SK-N-SH (cell line): ENCODE measurements around the gene UBL7.

ENCODE experiments used
- ELF1 ChIP-seq: IDR thresholded peaks from 2 replicates; pipeline ENCODE4 v1.4.0; 2012
- EZH2phosphoT487 ChIP-seq: fragments of 200-600 bp; sonication (generic); IDR thresholded peaks from 2 replicates; pipeline ENCODE4 v1.6.1; 2017; ENCODE audit warnings: low read depth, mixed run types, mild to moderate bottlenecking, antibody characterized with exemption, moderate library complexity, borderline replicate concordance
- GATA2 ChIP-seq: sonication (generic); formaldehyde crosslinking; IDR thresholded peaks from 2 replicates; pipeline ENCODE4 v1.5.0; 2020; ENCODE audit warnings: mild to moderate bottlenecking, missing genetic modification reagents
- TAF1 ChIP-seq: IDR thresholded peaks from 2 replicates; pipeline ENCODE4 v1.6.1; 2012; ENCODE audit warnings: low read depth, mild to moderate bottlenecking, low read length, moderate library complexity, borderline replicate concordance

DNA sequence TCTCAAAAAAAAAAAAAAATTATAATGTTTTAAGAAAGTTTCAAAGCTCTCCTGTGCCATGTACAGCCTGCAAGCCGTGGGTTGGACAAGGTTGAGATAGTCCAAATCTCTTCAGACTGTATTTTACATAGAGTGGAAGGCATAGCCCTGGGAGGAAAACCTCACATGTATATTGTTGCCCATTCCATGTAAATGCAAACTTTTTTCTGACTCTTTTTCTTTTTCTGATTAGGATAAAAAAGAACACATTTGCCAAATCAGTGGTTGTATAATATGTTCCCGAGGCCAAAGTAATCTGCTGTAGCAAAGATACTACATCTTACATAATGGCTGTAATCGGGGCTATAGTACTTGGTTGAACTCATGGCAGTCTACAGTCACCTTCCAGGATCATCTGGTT is 35.7 kb upstream of the UBL7 start:
- TF ChIP-seq GATA2 (CRISPR knock-in tag): no peak
- no peak for TF ChIP-seq EZH2phosphoT487
- no peak for TF ChIP-seq ELF1
- no peak for TF ChIP-seq TAF1
